NCI-H2196 (cell line): ENCODE results near the gene PDLIM1.

Experiments
- DNase-seq: peaks from one replicate; lab custom pipeline; 2025; ENCODE audit not compliant: unreplicated experiment; lab: John Stamatoyannopoulos, UW

PDLIM1 gene

DNA sequence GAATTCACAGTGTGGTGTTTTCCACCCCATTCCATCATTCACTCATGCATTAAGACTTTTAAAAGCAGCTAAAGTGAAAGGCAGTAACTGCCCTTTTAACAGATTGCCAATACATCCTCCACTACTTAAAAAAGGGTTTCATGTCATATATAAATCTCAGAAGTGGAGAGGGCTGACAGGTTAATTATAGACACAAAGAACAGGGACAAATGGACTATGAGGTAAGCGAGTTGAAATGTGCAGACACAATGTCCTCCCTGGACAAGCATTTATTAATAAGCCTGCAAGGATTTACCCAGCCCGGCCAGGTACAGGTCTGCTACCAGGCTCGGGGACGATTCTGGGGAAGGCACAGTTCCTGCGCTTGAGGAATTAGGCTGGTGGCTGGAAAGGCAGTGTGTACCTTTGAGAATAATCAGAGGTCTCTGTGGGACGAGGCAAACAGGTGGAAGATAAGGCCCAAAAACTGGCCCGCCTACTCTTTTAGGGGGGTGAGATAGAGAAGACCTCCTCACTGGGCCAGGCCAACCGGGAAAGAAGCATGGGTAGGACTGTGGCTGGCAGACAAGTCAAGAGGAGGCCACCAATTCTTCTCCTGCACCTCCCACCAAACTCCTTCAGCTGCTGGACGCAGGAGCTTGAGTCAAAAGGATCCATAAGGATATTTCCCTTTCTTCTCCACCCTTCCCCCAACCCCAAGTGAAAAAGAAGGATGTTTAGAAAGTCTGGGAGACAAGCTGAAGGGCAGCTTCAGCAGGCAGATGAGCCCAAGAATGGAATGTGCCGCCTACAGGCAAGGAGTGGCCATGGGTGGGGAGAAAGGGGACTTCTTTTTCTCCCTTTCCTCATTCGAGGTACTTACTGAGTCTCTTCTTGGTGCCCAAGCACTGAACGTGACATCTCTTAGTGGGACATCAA is 1.5 kb downstream of the PDLIM1 start:
- no peak for DNase-seq

DNA sequence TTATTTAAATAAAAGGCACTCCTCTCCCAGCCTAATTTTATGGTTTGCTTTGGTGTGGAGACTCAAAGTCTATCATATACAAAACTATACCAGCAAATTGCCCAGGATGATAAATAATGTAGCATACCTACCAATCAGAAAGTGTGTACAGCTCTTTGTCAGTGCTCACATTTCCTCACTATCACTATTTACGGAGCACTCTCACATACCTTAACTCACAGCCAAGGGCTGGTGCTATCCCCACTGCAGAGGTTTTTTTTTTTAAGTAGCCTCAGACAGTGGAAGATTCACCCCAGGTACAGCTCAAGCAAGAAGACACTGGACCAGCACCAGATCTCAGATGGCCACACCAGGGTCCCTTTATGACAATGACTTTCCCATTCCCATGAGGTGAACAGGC is 2.5 kb downstream of the PDLIM1 start:
- no peak for DNase-seq

DNA sequence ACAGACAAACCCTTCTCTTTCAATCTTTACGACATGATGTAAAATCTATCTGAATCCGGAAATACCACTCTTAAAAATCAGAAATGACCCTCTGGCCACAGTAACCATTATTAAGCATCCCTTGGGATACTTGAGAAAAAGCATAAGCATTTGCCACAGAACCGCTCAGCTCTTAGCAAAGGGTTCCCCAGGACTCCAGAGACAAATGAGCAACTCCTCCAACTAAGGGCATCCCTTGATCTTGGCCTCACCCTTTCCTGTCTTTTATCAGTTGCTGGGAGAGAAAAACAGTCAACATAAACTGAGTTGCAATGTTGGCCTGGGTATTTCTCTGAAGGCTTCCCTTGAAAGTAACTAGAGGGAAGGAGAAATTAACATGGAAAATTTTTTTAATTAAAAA is 3.5 kb downstream of the PDLIM1 start:
- no peak for DNase-seq

DNA sequence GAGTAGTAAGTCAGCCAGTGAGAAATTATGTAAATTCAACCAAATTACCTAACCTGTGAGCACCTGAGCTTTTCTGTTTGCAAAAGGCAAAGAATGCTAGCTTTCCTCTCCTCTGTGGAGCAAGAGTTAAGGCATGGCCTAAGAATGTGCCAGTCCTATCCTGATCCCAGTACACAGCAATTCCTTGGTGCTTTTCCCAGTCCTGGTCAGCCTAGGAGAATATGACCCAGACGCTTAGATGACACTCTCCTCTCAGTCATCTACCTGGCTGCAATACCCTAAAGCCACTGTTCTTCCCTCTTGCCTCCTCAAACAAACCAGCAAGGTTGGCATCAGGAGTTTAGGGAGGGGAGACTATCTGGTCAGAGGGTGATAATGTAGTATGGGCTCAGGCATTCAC is 4.1 kb downstream of the PDLIM1 start:
- DNase-seq: no peak

DNA sequence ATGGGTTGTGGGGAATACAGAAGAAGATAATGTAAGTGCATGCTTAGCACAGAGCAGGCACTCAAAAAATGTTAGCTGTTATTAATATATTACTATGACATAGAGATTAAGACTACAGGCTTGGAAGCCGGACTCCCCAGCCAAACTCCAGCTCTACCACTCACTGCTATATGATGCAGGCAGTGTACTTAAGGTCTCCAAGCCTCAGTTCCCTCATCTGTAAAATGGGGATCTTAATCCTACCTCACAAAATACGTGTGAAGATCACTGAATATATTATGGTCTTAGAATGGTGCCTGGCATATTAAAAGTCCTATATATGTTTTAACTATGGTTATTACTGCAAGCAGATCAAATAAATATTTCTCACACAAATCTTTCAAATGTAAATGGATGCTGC is 5.2 kb downstream of the PDLIM1 start:
- DNase-seq: no peak

DNA sequence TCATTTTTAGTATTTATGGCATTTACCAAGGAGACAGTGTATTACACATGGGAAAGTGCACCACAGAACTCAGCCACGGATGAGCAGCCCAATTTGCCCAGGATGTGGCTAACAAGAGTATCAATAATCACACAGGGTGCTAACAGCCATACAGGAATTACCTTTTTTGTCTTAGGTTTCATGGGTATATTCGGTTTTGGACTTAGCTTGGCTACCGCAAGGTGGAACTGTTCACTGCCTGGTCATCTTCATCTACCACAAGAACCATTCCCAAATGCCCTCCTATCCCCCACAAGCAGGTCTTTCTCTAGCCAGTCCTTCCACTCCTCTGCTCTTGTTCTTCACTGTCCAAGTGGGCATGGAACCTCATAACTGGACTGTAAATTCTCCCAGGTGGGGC is 6.0 kb downstream of the PDLIM1 start:
- DNase-seq: no peak

DNA sequence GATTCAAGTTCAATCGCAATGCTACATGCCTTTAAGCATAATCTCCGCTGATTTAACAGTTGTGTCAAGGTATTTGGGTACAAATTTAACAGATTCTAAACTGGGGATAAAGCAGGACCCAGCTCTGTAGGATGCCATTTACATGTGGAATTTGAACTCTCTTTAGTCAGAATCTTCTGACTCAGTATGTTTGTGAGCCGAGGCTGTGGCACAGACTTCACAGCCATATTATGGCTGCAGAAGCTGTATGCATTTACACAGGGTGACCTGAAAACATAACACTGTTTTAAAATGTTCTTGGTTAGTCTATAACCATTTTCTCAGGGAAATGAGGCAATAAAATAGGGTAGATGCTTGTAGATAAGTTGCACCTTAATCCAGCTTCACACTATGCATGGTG is 8.7 kb downstream of the PDLIM1 start:
- DNase-seq: no peak

DNA sequence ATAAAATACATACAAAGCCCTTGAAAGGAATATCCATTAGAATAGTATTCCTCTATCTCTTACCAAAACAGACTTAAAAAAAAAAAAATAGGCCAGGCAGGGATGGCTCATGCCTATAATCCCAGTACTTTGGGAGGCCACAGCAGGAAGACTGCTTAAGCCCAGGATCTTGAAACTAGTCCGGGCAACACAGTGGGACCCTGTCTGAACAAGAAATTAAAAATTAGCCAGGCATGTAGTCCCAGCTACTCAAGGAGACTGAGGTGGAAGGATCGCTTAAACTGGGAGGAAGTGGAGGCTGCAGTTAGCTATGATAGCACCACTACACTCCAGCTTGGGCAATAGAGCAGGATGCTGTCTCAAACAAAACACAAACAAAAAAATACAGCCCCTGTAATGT is 9.6 kb downstream of the PDLIM1 start:
- DNase-seq: no peak

DNA sequence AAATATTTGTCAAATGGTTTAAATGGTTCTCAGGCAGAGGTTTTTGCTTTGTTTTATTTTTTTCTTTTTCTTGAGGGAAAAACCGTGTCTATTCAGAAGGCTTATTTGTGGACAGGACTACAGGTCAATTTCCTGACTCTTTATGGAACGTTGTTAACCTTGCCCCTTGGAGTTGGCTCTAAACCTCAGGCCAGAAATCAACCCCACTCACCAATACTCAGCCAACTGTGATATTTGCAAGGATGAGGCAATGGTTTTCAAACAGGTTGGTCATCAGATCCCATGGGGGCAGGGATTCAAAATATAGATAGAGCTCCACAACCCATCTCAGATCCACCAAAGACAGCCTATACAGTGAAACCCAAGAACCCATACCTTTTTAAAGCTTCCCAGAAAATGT is 10.2 kb downstream of the PDLIM1 start:
- DNase-seq: no peak

DNA sequence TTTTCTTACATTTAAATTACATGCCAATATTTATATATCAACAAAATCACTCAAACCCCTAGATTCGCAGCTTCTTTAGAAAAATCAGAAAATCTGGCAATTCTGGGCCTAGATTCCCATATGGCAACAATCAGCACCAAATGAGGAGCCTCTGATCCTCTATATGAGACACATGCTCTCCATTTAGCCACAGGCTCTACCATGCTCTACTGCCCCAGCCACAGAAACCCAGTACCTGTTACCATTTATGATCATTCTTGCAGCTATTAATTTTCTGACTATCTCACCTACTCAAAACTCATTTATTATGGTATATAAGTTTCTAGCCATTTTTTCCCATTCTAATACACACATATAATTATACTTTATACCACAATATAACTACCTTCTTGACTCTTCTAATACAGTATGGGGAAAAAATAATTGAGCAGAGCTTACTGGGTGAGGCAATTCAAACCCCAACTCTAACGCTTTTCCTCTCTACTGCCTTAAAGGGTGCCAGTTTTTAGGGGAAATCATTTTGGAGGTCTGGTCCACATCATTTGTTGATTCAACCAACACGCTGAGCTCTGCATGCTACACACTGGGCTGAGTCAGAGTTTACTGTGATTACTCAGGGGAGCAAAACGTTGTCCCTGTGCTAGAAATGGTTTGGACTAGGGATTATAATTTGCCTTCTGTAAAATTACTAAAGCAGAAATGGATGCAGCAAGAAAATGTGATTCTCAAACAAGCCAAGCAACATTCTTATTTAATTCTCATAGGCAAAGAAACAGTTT is 11.6 kb downstream of the PDLIM1 start:
- no peak for DNase-seq

DNA sequence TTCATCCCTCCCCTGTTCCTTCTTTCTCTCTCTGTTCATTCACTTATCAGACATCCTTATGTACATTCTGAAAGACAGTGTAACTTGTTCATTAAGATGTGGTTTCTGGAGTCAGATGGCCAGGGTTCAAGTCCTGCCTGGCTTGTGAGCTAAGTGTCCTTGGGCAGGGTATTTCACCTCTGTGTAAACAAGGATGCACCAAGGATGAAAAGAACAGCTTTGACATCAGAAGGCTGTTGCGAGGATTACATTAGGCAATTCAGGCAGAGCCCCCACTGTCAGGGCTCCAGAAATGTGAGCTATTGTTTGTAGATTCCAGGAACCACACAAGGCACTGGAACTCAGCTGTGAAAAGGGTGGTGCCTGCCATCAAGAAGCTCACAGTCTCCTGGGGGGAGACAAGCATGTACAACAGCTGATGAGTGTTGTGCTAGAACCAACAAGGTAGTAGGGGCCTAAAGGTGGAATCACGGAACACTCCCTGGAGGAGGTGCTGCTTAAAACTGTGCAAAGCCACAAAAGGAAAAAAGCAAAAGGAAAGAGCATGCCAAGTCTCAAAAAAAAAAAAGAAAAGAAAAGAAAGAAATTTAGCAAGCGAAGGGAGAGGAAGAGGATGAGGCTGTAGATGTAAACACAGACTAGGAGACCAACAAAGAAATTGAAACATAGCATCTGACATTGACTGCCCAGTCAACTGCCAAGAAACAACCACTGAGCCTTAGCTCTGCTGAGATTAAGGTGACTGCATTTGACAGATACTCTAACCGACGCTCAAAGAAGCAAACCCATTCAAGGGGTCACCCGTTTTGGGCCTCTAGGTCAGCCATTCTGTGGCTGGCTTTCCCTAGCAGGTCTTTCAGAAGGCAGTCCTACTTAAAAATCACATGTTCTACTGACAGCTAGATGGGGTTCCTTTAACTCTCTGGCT is 12.5 kb downstream of the PDLIM1 start:
- DNase-seq: no peak

DNA sequence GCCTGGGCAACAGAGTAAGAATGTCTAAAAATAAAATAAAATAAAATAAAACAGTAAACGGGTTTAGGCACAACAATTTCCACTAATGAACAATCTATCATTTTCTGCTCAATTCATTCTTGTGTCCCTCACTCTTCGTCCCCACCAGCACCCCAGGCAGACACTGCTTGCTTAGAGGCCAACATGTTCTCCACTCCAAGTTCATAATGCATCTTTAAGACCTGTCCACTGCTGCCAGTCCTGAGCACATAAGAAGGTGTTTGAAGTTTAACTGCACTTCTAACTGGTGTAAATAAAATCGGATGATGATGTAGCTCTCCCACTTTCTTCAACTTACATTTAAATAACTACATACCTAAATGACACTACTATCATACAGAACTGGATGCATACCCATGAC is 13.2 kb downstream of the PDLIM1 start:
- DNase-seq: no peak

DNA sequence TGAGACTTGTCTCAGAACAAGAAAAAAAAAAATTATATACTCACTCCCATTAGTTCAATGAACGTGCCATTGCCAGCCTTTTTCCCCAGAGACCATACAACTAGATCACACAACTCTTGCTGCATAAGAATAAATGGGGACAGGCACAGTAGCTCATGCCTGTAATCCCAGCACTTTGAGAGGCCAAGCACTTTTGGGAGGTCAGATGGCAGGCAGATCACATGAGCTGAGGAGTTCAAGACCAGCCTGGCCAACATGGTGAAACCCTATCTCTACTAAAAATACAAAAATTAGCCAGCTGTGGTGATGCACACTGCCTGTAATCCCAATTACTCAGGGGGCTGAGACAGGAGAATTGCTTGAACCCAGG is 13.6 kb downstream of the PDLIM1 start:
- no peak for DNase-seq

DNA sequence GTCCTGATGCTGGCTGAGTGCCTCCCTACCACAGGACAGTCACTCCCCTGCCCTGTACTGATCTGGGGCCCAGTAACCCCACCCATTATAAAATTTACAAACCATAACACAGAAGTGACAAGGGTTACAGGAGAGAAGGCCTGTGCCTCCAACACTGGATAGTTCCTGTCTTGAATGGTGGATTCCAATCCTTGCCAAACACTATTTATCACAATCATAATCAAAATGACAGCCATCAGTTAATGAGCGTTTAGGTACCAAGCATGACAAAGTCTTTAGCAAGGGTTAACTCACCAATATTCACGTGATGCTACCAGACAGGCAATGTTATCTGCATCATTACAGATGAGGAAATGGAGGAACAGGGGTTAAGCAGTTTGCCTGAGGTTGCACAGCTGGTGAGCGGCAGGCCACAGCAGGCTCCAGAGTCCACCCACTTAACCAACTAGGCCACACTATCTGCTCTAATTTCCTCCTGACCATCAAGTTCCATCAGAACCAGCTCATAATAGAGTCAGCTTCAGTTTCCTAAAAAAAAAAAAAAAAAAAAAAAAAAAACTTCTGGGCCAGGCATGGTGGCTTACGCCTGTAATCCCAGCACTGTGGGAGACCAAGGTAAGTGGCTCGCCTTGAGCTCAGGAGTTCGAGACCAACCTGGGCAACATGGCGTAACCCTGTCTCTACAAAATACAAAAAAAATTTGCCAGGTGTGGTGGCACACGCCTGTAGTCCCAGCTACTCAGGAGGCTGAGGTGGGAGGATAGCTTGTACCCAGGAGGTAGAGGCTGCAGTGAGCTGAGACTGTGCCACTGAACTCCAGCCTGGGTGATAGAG is 14.2 kb downstream of the PDLIM1 start:
- no peak for DNase-seq

DNA sequence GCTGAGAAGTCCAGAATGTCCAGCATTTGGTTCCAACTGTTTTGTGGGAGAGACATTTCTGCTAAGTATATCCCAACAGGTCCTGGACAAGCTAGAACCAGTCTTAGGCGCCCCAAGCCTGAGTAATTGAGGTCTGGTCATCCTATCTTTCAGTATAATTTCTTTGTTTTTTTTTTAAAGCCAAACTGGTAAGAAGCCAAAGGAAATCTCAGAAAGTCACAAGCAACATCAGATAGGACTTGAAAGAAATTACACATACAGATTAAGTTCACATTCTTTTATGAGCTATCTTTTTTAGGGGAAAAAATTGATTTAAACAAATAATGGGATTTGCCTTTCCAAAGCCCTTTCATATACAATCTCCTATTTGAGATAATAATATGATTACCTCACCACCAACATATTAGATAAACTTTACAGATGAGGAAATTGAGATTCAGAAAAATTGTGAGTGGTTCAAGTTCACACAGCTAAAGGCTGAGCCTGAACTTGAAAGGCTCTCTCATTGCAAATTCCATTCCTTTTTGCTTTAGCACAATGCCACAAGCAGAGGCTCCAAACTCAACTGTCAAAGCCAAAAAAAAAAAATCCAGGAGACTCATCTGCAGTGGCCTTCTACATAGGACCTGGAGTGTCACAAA is 15.0 kb downstream of the PDLIM1 start:
- no peak for DNase-seq

DNA sequence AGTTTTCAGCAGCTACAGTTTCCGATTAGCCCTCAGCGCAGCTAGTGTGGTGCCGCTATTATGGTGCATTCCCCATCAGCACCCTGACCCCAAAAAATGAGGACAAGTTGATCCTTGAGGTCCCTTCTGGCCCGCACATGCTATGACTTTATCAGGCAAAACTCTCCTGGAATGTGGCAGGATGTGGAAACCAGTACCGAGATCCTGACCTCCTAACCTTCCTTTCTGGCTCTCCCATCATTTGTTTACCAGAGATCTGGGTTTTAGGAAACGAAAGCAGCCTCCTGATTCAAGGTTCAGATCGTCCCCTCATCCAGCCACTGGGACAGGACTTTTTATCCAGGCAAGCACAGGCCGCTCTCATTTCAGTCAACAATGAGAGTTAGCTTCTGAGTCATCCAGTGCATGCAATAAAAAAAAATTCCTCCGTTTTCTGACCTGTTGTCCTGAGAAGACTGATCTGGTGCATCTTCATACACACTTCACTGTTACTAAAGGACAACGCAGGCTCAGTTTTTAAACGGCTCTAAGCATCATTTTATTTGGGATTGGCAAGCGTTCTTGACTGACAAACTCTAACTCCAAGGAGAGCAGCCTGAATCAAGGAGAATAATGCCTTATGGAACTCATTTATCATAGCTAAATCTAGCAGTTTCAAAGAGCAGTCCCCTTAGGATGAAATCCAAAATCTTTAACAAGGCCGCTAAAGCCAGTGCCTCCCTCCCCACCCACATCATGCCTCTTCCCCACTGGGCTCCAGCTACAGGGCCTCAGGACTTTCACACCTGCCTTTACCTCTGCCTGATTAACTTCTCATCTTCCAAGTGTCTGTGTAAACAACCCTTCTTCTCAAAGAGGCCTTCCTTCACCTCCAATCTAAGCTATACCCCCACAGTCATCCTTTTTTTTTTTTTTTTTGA is 17.1 kb downstream of the PDLIM1 start:
- no peak for DNase-seq

DNA sequence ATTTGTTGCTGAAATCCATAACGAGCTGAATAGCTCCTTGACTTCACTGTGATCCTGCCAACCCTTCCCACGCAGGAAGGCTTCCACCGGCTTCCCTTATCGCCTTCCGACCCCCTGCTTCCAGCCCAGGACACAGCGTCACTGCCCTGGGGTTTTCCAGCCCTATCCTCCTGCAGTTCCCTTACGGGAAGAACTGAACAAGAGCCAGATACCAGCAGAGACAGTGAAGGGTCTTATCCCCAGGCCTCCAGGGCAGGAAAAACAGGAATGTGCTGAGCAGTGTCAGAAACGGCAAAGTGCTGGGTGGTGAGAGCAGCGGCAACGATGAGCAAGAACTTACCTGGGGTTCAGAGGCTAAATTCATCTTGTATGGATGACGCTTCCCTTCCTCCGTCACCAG is 22.4 kb downstream of the PDLIM1 start:
- no peak for DNase-seq

DNA sequence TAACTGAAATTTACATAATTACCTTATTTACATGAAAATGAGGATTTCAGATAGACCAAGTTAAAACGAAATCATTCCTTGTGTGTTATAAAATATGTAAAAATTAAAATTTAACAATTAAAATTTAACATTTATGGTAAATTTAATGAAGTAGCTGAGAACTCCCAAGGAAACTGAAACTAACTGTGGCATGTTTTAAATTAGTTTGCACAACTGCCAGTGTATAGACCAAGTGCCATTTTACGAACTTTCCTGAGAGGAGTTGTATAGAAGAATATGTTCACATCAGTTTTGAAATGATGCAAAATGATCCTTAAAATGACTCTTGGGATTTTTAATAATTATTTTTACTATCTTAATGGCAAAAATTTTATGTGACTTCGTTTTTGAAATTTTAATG is 23.6 kb downstream of the PDLIM1 start:
- DNase-seq: no peak

DNA sequence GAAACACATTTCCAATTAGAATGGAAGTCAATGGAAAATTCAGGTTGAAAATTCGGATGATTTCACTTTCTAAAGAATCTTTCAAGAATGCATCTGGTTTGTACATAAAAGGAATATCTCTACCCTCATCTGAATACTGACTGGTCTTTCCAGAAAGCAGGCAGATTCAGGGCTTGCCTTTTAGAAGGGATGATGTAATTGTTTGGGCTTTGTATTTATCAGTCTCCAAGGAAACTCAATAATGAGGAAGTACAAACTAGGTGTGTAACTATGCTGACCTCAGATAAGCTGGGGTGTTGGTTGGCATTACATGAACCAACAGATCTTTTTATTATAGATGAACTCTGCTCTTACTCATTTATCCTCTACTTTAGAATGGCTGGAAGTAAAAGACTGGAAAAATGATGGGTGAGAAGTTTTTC is 24.1 kb downstream of the PDLIM1 start:
- DNase-seq: peak; percentile 65
